WERI-Rb-1 (cell line): ENCODE measurements around the gene NRARP.

Experiments used
- DNase-seq: peaks from one replicate; pipeline ENCODE4 v3.0.0-alpha.2; 2020
- H3K27ac ChIP-seq: fragments of 250-450 bp; sonication (Bioruptor Pico); 2 replicates; pipeline ENCODE4 v1.5.1; 2020; ENCODE audit warnings: mild to moderate bottlenecking, moderate library complexity
- H3K27me3 ChIP-seq: fragments of 250-450 bp; sonication (Bioruptor Pico); 2 replicates; pipeline ENCODE4 v1.5.1; 2021; ENCODE audit warnings: mild to moderate bottlenecking, low read depth, moderate library complexity; ENCODE audit not compliant: insufficient read depth, severe bottlenecking
- H3K36me3 ChIP-seq: fragments of 250-450 bp; sonication (Bioruptor Pico); 2 replicates; pipeline ENCODE4 v1.5.1; 2020; ENCODE audit warnings: mild to moderate bottlenecking, moderate library complexity
- H3K4me3 ChIP-seq: 2 replicates; pipeline ENCODE4 v1.5.1; 2011; ENCODE audit warnings: low read depth, mild to moderate bottlenecking, control low read depth, low read length
- H3K9me3 ChIP-seq: fragments of 250-450 bp; sonication (Bioruptor Pico); 2 replicates; pipeline ENCODE4 v1.5.1; 2021; ENCODE audit warnings: mild to moderate bottlenecking, moderate library complexity; ENCODE audit not compliant: severe bottlenecking
- TF ChIP-seq, protein P1 (sequence below): IDR thresholded peaks from 2 replicates; pipeline ENCODE4 v1.5.1; 2011; ENCODE audit warnings: low read depth, mild to moderate bottlenecking, control low read depth, inconsistent platforms, low read length

NRARP gene

DNA sequence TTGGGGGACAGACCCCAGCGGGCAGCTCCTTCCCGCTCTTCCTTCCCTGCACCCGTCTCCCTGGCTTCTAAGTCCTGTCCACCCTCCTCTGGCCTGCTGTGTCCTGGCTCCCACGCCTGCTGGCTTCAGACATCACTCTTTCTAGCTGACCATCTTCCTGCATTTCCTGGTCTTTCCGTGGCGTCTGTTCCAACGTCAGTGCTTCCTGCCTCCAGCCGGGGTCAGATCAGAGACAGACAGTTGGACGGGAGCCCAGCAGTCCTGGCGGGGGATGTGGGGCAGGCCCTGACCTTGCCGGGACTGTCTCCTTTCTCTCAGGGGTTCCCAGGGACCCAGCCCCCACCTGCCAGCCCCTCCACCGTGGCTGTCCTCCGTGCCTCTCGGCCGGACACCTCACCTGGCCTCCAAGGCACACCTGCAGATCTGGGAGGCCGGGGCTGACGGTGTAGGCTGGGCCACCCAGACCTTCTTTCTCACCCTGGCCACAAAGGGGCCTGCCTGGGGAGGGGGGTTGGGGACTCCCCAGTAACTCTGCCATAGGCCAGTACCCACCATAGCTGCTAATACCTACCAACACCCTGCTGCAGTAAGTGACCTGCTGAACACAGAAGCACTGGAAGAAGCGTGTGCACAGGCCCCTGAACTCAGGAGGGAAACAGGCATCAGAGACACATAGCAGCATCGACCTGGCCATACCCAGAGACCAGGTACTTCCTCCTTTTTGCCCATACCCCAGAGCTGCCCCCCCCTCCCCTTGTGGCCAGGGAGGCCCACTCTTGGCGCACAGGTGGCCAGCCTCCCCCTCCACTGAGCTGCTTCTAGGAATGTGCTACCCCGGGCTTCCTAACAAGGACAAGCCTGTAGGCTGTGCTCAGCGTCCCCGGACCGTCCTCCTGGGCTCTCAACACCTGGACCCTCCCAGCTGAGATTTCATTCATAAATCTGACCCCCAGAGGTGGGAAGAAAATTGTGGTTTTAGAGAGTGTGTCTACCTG is 5.1 kb downstream of the NRARP start:
- TF ChIP-seq, protein P1, sequence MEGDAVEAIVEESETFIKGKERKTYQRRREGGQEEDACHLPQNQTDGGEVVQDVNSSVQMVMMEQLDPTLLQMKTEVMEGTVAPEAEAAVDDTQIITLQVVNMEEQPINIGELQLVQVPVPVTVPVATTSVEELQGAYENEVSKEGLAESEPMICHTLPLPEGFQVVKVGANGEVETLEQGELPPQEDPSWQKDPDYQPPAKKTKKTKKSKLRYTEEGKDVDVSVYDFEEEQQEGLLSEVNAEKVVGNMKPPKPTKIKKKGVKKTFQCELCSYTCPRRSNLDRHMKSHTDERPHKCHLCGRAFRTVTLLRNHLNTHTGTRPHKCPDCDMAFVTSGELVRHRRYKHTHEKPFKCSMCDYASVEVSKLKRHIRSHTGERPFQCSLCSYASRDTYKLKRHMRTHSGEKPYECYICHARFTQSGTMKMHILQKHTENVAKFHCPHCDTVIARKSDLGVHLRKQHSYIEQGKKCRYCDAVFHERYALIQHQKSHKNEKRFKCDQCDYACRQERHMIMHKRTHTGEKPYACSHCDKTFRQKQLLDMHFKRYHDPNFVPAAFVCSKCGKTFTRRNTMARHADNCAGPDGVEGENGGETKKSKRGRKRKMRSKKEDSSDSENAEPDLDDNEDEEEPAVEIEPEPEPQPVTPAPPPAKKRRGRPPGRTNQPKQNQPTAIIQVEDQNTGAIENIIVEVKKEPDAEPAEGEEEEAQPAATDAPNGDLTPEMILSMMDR, result no peak
- Histone ChIP-seq H3K9me3 (no peaks in the 10 kb centered on the region), H3K27me3 (peaks cover 2% of the 10 kb centered on the region), H3K27ac (no peak overlapping the region), H3K36me3 (peaks cover 10% of the 10 kb centered on the region), H3K4me3 (no peak overlapping the region)
- peak; percentile 21 for DNase-seq

DNA sequence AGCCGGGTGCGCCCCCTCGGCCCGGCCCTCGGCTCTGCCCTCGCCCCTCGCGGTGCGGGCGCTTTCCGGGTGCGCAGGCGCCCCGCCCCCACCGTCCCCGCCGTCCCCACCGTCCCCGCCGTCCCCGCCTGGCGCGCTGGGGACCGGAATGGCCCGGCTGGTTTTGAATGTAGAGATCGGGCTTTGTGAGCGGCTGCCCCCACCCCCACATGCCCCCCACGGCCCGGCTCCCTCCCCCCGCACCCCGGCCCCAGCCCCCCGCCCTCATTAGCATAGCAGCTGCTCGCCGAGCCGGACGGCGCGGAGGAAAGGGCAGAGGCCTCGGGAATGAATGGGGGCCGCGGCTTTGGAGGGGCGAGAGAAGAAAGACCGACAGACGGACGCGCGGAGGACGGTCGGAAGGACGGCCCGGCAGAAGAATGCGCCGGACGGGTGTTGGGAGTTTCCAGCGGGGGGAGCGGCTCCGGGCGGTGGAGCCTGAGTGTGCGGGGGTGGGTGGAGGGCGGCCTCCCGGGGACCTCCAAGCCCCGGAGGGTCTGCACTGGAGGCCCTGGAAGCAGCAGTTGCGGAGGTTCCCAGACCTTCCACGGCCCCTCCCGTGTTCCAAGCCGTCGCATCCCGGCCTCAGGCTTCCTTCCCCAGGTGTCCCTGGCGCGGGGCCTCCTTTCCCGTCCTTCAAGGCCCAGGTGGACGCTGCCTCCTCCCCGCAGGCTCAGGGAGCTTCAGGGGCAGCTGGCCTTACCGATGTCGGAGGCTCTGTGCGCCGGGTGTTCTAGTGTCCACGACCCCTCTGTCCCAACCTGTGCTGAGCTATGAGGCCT is 6.0 kb downstream of the NRARP start:
- Histone ChIP-seq H3K27ac (no peak overlapping the region), H3K27me3 (peaks cover 2% of the 10 kb centered on the region), H3K4me3 (peak overlapping the region; percentile 37)

DNA sequence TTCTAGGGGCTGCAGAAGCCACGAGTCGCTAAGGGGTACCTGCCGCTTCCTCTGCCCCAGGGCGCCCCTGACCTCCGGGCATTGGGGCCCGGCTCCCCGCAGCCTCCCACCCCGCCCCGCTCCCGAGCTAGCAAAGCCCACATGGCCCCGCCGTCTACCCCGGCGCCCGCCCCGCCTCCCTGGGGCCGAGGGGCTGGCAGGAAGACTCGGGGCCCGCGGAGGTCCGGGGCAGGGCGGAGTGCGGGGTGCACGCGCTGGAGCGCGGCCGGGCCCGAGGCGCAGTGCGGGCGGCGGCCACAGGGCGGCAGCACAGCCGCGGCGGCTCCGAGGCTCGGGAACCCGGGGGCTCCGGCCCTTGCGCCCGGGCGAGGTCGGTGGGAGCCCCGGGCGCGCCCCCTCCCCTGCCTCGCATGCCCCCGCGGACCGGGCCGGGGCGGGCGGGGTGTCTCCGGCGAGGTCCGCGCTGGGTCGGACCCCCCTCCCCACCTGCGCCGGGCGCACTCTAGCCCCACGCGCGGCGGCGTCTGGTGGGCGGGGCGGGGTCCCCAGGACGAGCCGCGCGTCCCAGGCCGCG is 6.7 kb downstream of the NRARP start:
- DNase-seq, result no peak
- H3K4me3 ChIP-seq, result peak overlapping the region; percentile 54
- peaks cover 10% of the 10 kb centered on the region for H3K36me3 ChIP-seq
- TF ChIP-seq, protein P1, result peak; percentile 66
- H3K27me3 ChIP-seq, result peaks cover 2% of the 10 kb centered on the region
- H3K9me3 ChIP-seq, result no peaks in the 10 kb centered on the region
- no peak overlapping the region for H3K27ac ChIP-seq

More for the DNA sequence above, 6.0 kb downstream of the NRARP start:
- peaks cover 10% of the 10 kb centered on the region for H3K36me3 ChIP-seq
- TF ChIP-seq, protein P1, result no peak
- no peaks in the 10 kb centered on the region for H3K9me3 ChIP-seq
- no peak for DNase-seq

DNA sequence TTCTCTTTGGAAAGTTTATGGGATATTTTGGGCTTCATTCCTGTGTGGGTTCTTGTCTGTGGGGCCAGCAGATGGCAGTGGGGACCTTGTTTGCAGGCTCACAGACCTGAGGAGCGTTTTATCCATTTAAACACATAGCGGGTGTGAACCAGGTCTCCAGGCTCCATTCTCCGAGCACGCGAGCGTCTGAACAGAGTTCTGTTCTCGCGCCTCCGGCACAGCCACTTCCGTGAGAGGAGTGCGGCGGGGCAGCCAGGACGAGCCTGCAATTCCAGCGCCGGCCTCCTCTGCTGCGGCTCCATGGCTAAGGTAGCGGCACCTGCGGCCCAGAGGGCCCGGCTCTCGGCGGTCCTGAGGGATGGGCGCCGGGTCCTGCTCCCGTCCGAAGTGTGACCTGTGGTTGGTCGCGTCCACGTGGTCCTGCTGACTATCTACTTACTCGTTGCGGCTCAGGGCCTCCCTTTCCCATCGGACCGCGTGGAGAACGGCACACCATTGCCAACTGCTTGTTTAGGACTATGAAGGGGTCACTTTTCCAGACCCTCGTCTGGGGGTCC is 7.3 kb downstream of the NRARP start:
- Histone ChIP-seq H3K27me3 (peaks cover 2% of the 10 kb centered on the region), H3K36me3 (peaks cover 9% of the 10 kb centered on the region), H3K27ac (no peak overlapping the region), H3K4me3 (peak overlapping the region; percentile 54), H3K9me3 (no peaks in the 10 kb centered on the region)
- TF ChIP-seq, protein P1, result peak; percentile 33
- DNase-seq, result peak; percentile 64

DNA sequence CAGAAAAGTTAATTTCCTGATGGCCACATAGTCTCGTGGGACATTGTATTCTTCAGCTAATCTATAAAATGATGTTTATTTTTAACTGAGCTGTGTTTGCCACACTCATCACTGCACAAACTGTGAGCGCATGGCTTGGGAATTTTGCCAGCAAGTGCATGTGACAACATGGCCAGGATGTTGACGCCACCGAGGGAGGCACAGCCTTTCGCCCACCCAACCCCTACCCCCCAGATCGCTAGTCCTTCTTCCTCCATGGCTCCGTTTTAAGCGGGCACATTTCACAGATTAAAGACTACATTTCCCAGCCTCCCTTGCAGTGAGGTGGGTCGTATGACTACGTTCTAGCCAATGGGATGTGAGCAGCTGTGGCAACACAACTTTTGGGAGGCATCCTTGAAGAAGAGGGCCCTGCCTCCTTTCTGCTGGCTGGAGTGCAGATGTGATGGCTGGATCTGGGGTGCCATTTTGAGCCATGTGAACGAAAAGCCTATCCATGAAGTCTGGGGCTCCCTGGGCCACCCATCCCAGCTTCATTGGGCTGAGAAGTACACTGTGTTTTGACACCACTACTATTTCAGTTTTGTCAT is 7.9 kb downstream of the NRARP start:
- Histone ChIP-seq H3K4me3 (no peak overlapping the region), H3K9me3 (no peaks in the 10 kb centered on the region), H3K27me3 (peaks cover 2% of the 10 kb centered on the region), H3K36me3 (peaks cover 4% of the 10 kb centered on the region), H3K27ac (no peak overlapping the region)
- no peak for DNase-seq
- TF ChIP-seq, protein P1, result no peak
